HEK293T (cell line): Measurements from ENCODE around the gene HSPA12A.
"Not testable (repeated sequence)": the region's sequence is repeated elsewhere in the genome, so short reads cannot be mapped to it uniquely, and the experiment has no call there.

Source experiments
- CTCF ChIA-PET: fragments of 350-600 bp; formaldehyde crosslinking; extraction: SDS; loops from one replicate; lab custom pipeline; 2021; ENCODE audit warnings: antibody characterized with exemption, inconsistent platforms; lab: Yijun Ruan, JAX
- POLR2A ChIA-PET: fragments of 350-600 bp; formaldehyde crosslinking; extraction: SDS; loops from one replicate; lab custom pipeline; 2020; ENCODE audit warnings: antibody characterized with exemption, inconsistent platforms; lab: Yijun Ruan, JAX
- DNase-seq: peaks from one replicate; pipeline ENCODE4 v3.0.0; 2012; ENCODE audit warnings: mixed read lengths; ENCODE audit errors: extremely low spot score
- ARNT ChIP-seq: fragments of 450-650 bp; IDR thresholded peaks from 2 replicates; pipeline ENCODE4 v1.6.1; 2017; ENCODE audit warnings: mild to moderate bottlenecking
- BHLHE40 ChIP-seq: fragments of 450-650 bp; IDR thresholded peaks from 2 replicates; pipeline ENCODE4 v1.6.1; 2016; ENCODE audit warnings: mild to moderate bottlenecking, moderate library complexity, borderline replicate concordance
- CTBP1 ChIP-seq: fragments of 450-650 bp; IDR thresholded peaks from 2 replicates; pipeline ENCODE4 v1.6.1; 2016; ENCODE audit warnings: borderline replicate concordance
- ELF4 ChIP-seq: fragments of 450-650 bp; IDR thresholded peaks from 2 replicates; pipeline ENCODE4 v1.6.1; 2017; ENCODE audit warnings: antibody characterized with exemption
- FOXA1 ChIP-seq: fragments of 450-650 bp; IDR thresholded peaks from 2 replicates; pipeline ENCODE4 v1.6.1; 2016; ENCODE audit warnings: mild to moderate bottlenecking
- FOXK2 ChIP-seq: fragments of 450-650 bp; IDR thresholded peaks from 2 replicates; pipeline ENCODE4 v1.6.1; 2016; ENCODE audit warnings: mild to moderate bottlenecking
- FOXM1 ChIP-seq: fragments of 450-650 bp; IDR thresholded peaks from 2 replicates; pipeline ENCODE4 v1.6.1; 2017; ENCODE audit warnings: mild to moderate bottlenecking, borderline replicate concordance
- HDGF ChIP-seq: fragments of 450-650 bp; IDR thresholded peaks from 2 replicates; pipeline ENCODE4 v1.6.1; 2017; ENCODE audit warnings: antibody characterized with exemption, borderline replicate concordance
- L3MBTL2 ChIP-seq: fragments of 450-650 bp; conservative IDR thresholded peaks from 2 replicates; pipeline ENCODE4 v1.6.1; 2016; ENCODE audit warnings: mild to moderate bottlenecking
- LEF1 ChIP-seq: fragments of 450-650 bp; IDR thresholded peaks from 2 replicates; pipeline ENCODE4 v1.6.1; 2017; ENCODE audit warnings: mild to moderate bottlenecking, borderline replicate concordance
- NFRKB ChIP-seq: fragments of 450-650 bp; IDR thresholded peaks from 2 replicates; pipeline ENCODE4 v1.6.1; 2016; ENCODE audit warnings: mild to moderate bottlenecking, moderate library complexity
- SP1 ChIP-seq: fragments of 450-650 bp; IDR thresholded peaks from 2 replicates; pipeline ENCODE4 v1.6.1; 2017
- SUZ12 ChIP-seq: fragments of 450-650 bp; IDR thresholded peaks from 2 replicates; pipeline ENCODE4 v1.6.1; 2016; ENCODE audit warnings: mild to moderate bottlenecking
- TARDBP ChIP-seq: fragments of 450-650 bp; IDR thresholded peaks from 2 replicates; pipeline ENCODE4 v1.6.1; 2016
- ZNF384 ChIP-seq: fragments of 450-650 bp; IDR thresholded peaks from 2 replicates; pipeline ENCODE4 v1.6.1; 2016
- TF ChIP-seq, protein P1 (sequence below): fragments of 450-650 bp; IDR thresholded peaks from 2 replicates; pipeline ENCODE4 v1.6.1; 2016

The HSPA12A gene

DNA sequence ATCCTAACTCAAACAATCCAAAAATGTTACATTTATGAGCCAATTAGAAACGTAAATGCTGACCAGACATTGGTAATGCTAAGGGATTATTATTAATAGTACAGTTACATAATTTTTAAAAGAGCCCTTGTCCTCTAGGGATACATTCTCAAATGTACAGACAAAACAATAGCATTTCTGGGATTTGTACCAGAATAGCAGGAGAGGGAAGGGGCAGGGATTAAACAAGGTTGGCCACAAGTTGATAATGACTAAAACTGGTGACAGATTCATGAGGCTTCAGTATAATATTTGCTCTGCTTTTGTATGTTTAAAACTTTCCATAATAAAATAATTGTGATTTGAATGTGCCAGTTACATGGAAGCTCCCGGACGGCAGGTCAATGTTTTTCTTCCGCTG lies 27.0 kb downstream of the HSPA12A start:
- POLR2A ChIA-PET, result no interaction called here
- TF ChIP-seq SP1, result no peak
- TF ChIP-seq LEF1, result no peak
- no peak for TF ChIP-seq FOXK2
- no peak for DNase-seq
- CTCF ChIA-PET, result no interaction called here

DNA sequence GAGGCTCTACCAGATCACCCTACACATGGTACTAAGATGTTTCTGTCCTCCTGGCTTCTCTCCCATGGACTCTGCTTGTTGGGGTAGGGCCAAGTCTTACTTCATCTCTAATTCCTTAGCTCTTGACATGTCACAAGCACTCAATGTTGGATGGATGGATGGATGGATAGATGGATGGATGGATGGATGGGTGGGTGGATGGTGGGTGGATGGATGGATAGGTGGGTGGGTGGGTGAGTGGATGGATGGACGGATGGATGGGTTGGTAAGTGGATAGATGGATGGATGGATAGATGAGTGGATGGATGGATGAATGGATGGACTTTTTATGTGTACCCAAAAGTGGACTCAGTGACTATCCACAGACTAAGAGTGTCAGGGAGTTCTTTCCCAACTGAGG lies 28.5 kb downstream of the HSPA12A start:
- POLR2A ChIA-PET, result no interaction called here

GRCh38 chr10:116712989-116713543 lies 29.3 kb downstream of the HSPA12A start:
- CTCF ChIA-PET, result interaction anchor here (0.7 kb wide), 1 partner anchor 9 kb away, joined by 3 read pairs; no protein-coding TSS in a partner anchor
- TF ChIP-seq NFRKB, result no peak
- TF ChIP-seq SP1, result no peak
- no peak for TF ChIP-seq HDGF
- no peak for TF ChIP-seq BHLHE40
- TF ChIP-seq ELF4, result no peak
- no peak for TF ChIP-seq L3MBTL2
- TF ChIP-seq, protein P1, sequence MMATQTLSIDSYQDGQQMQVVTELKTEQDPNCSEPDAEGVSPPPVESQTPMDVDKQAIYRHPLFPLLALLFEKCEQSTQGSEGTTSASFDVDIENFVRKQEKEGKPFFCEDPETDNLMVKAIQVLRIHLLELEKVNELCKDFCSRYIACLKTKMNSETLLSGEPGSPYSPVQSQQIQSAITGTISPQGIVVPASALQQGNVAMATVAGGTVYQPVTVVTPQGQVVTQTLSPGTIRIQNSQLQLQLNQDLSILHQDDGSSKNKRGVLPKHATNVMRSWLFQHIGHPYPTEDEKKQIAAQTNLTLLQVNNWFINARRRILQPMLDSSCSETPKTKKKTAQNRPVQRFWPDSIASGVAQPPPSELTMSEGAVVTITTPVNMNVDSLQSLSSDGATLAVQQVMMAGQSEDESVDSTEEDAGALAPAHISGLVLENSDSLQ, result no peak
- TF ChIP-seq FOXM1, result no peak
- no peak for TF ChIP-seq FOXA1
- TF ChIP-seq ZNF384, result no peak
- TF ChIP-seq LEF1, result no peak
- no peak for TF ChIP-seq CTBP1
- TF ChIP-seq FOXK2, result no peak
- DNase-seq, result no peak
- POLR2A ChIA-PET, result interaction anchor here (0.6 kb wide), 1 partner anchor 9 kb away, joined by 3 read pairs; no protein-coding TSS in a partner anchor

More for the DNA sequence above, 28.5 kb downstream of the HSPA12A start:
- no peak for DNase-seq
- CTCF ChIA-PET, result no interaction called here
- TF ChIP-seq, protein P1, result no peak
- TF ChIP-seq NFRKB, result no peak
- no peak for TF ChIP-seq LEF1
- no peak for TF ChIP-seq CTBP1
- no peak for TF ChIP-seq SP1
- no peak for TF ChIP-seq HDGF
- TF ChIP-seq TARDBP, result no peak
- TF ChIP-seq L3MBTL2, result no peak
- no peak for TF ChIP-seq BHLHE40
- no peak for TF ChIP-seq ZNF384
- TF ChIP-seq SUZ12, result no peak
- no peak for TF ChIP-seq FOXK2
- no peak for TF ChIP-seq ARNT
- TF ChIP-seq FOXM1, result no peak
- TF ChIP-seq ELF4, result no peak
- TF ChIP-seq FOXA1, result no peak

- CTCF ChIA-PET, result interaction anchor here (0.7 kb wide), 1 partner anchor 9 kb away, joined by 3 read pairs; no protein-coding TSS in a partner anchor
- no peak for TF ChIP-seq SP1
- no peak for TF ChIP-seq L3MBTL2
- no peak for TF ChIP-seq LEF1
- TF ChIP-seq ARNT, result no peak
- no peak for TF ChIP-seq NFRKB
- TF ChIP-seq ELF4, result no peak
- TF ChIP-seq HDGF, result no peak
- TF ChIP-seq FOXA1, result no peak
- TF ChIP-seq CTBP1, result no peak
- TF ChIP-seq FOXM1, result no peak
- no peak for TF ChIP-seq TARDBP
- TF ChIP-seq FOXK2, result no peak
- TF ChIP-seq, protein P1, result no peak
- no peak for TF ChIP-seq ZNF384
- no peak for TF ChIP-seq BHLHE40
- no peak for TF ChIP-seq SUZ12
- DNase-seq, result no peak
- POLR2A ChIA-PET, result interaction anchor here (0.6 kb wide), 1 partner anchor 9 kb away, joined by 3 read pairs; no protein-coding TSS in a partner anchor
These were observed 29.8 kb downstream of the HSPA12A start for GRCh38 chr10:116712519-116712918.

DNA sequence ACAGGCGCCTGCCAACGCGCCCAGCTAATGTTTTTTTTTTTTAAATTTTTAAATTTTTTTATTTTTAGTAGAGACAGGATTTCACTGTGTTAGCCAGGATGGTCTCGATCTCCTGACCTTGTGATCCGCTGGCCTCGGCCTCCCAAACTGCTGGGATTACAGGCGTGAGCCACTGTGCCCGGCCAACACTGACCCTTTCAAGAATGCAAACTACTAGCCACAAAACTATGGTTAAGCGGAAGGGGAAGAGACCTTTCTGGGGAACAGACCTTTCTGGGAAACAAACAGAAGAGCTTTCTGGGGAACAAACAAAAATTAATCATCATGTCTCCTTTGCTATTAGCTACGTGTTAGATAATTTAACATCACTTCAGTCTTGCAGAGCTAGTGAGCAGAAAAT lies 30.6 kb downstream of the HSPA12A start:
- DNase-seq, POLR2A ChIA-PET: not testable (repeated sequence)
- CTCF ChIA-PET, result interaction anchor here (0.5 kb wide), 1 partner anchor 1748 kb away, joined by 3 read pairs; no protein-coding TSS in a partner anchor

DNA sequence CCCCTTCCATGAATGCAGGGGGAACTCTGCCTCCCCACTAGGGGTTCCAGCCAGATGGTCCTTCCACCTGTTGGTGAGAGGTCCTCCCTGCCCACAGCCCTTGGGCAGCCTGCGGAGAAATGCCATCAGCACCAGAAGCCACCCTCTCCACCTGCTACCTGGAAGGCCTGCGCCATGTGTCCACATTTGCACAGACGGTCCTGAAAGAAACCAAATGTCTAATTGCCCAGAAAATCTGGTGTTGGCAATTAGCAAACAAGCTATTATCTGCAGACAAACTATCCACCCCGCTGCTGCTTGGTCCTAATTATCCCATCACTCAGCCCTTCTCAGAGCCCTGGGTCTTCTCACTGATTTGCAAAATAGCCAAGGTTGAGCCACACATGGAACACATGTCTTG lies 32.3 kb downstream of the HSPA12A start:
- DNase-seq, result no peak
- POLR2A ChIA-PET, result no interaction called here
- CTCF ChIA-PET, result no interaction called here
- no peak for TF ChIP-seq ARNT
- no peak for TF ChIP-seq SUZ12
- no peak for TF ChIP-seq FOXM1
- no peak for TF ChIP-seq ZNF384
- TF ChIP-seq, protein P1, result no peak
- TF ChIP-seq FOXK2, result no peak
- no peak for TF ChIP-seq LEF1
- no peak for TF ChIP-seq CTBP1
